ENCODE measurements around the gene SDR42E1. TPM values are rescaled to one million over a fixed set of nuclear protein-coding genes. Genes with fewer than 3 reads are reported as not detected.

The SDR42E1 gene
- total RNA-seq, 1 donor from 2014 or later, result 0.02 TPM

- Mint-ChIP-seq H3K36me3 (ENCODE audit: insufficient read depth) (no peaks in the 10 kb centered on the region), H3K27me3 (no peaks in the 10 kb centered on the region), H3K4me3 (ENCODE audit: low read depth) (no peak overlapping the region), H3K27ac (no peak overlapping the region), H3K9me3 (ENCODE audit: low read depth) (peaks cover 4% of the 10 kb centered on the region), H3K4me1 (ENCODE audit: low read depth) (peaks cover 29% of the 10 kb centered on the region)
- no peak for TF ChIP-seq CTCF (IDR thresholded peaks at IDR 0.05; ENCODE audit: unreplicated experiment)
- DNase-seq (ENCODE audit: low spot score, unreplicated experiment), result no peak
Observed at GRCh38 chr16:82047787-82048186, 36.5 kb upstream of the SDR42E1 start.

- H3K27ac Mint-ChIP-seq, result no peak overlapping the region
Observed at GRCh38 chr16:82047374-82047773, 36.1 kb upstream of the SDR42E1 start.

DNA sequence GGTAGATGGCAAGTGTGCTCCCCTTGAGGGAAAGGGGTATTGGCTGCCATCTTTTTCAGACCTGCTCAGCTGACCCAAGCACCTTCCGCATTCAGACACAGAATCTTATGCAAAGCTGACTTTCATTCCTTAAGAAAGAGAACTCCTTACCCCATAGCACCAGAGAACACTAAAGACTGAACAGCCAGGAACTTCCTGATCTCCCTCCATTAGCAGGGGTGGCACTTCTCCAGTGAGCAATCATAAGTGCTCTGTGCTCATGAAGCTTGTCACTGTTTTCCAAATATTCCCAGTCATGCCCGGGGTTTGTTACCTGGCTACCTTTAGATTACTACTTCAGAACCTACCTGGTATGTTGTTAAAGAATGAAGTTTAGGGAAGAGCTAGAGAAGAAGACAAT, 35.7 kb upstream of the SDR42E1 start:
- TF ChIP-seq CTCF (IDR thresholded peaks at IDR 0.05; ENCODE audit: unreplicated experiment), result no peak
- H3K4me1 Mint-ChIP-seq (ENCODE audit: low read depth), result peaks cover 29% of the 10 kb centered on the region
- no peak overlapping the region for H3K4me3 Mint-ChIP-seq (ENCODE audit: low read depth)
- no peaks in the 10 kb centered on the region for H3K27me3 Mint-ChIP-seq
- peaks cover 4% of the 10 kb centered on the region for H3K9me3 Mint-ChIP-seq (ENCODE audit: low read depth)
- DNase-seq (ENCODE audit: low spot score, unreplicated experiment), result no peak
- H3K27ac Mint-ChIP-seq, result no peak overlapping the region
- H3K36me3 Mint-ChIP-seq (ENCODE audit: insufficient read depth), result no peaks in the 10 kb centered on the region

More at GRCh38 chr16:82047374-82047773, 36.1 kb upstream of the SDR42E1 start:
- Mint-ChIP-seq H3K36me3 (ENCODE audit: insufficient read depth) (no peaks in the 10 kb centered on the region), H3K4me1 (ENCODE audit: low read depth) (peaks cover 29% of the 10 kb centered on the region), H3K9me3 (ENCODE audit: low read depth) (peaks cover 4% of the 10 kb centered on the region), H3K4me3 (ENCODE audit: low read depth) (no peak overlapping the region), H3K27me3 (no peaks in the 10 kb centered on the region)
- TF ChIP-seq CTCF (IDR thresholded peaks at IDR 0.05; ENCODE audit: unreplicated experiment), result no peak
- DNase-seq (ENCODE audit: low spot score, unreplicated experiment), result no peak

DNA sequence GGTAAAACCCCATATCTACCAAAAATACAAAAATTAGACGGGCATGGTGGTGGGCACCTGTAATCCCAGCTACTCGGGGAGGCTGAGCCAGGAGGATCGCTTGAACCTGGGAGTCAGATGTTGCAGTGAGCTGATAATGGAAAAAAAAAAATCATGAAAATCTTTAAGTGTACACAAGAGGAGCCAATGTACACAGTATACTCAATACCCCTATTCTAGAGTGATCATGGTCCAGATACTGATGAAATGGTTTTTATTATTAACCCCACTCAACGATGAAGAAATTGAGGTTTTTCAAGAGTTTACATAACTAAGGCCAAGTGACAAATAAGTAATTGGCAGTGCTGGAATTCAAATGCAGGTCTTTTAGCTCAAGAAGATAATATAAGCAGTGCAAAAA, 35.3 kb upstream of the SDR42E1 start:
- Mint-ChIP-seq H3K36me3 (ENCODE audit: insufficient read depth) (no peaks in the 10 kb centered on the region), H3K9me3 (ENCODE audit: low read depth) (peaks cover 4% of the 10 kb centered on the region), H3K4me1 (ENCODE audit: low read depth) (peaks cover 29% of the 10 kb centered on the region), H3K27me3 (no peaks in the 10 kb centered on the region), H3K27ac (no peak overlapping the region), H3K4me3 (ENCODE audit: low read depth) (no peak overlapping the region)
- no peak for DNase-seq (ENCODE audit: low spot score, unreplicated experiment)
- no peak for TF ChIP-seq CTCF (IDR thresholded peaks at IDR 0.05; ENCODE audit: unreplicated experiment)

DNA sequence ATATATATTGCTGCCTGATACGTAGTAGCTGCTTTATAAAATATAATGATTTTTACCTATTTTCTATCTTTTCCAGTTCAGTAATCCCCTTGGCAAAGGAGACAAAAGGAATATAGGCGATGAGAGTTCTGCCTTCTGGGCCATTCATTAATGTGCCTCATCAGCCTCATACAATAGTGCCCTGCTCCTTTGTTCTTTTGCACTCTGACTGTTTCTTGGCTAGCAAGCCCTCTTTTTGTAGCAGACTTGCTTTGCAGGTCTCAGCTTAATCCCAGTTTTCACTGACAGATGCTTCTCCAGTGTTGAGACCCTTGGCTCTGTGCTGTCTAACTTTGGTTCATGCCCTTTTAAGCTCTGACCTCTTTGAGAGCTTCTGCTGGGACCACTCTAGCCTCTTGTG, 34.2 kb upstream of the SDR42E1 start:
- Mint-ChIP-seq H3K27me3 (no peaks in the 10 kb centered on the region), H3K4me1 (ENCODE audit: low read depth) (peaks cover 19% of the 10 kb centered on the region)

More for the DNA sequence above, 34.2 kb upstream of the SDR42E1 start:
- H3K27ac Mint-ChIP-seq, result peak overlapping the region; percentile 33
- no peak for TF ChIP-seq CTCF (IDR thresholded peaks at IDR 0.05; ENCODE audit: unreplicated experiment)
- no peaks in the 10 kb centered on the region for H3K36me3 Mint-ChIP-seq (ENCODE audit: insufficient read depth)
- no peak for DNase-seq (ENCODE audit: low spot score, unreplicated experiment)
- H3K9me3 Mint-ChIP-seq (ENCODE audit: low read depth), result peaks cover 4% of the 10 kb centered on the region
- H3K4me3 Mint-ChIP-seq (ENCODE audit: low read depth), result no peak overlapping the region

All from progenitor cell of endocrine pancreas (in vitro differentiated cells).